Measurements from ENCODE around the gene TAPT1. TPM values are rescaled to one million over a fixed set of nuclear protein-coding genes. Genes with fewer than 3 reads are reported as not detected.

TAPT1 gene
- total and polyA plus RNA-seq, 9 of the 15 experiments (the other 6 are each of a cell fraction or from before 2014, with no cell fraction given): 1.6 to 36.7 (median 20.7) TPM

- 0 out of 2 replicates have a peak, but pooled peaks have one; percentile 11 for TF ChIP-seq FOSL1 (tag; conservative IDR thresholded peaks at IDR 0.05)
- TF ChIP-seq ZNF57 (CRISPR knock-in tag; IDR thresholded peaks at IDR 0.05): no peak
- no peak for TF ChIP-seq HDAC3 (IDR thresholded peaks at IDR 0.05; ENCODE audit: borderline replicate concordance, partially characterized antibody)
- TF ChIP-seq EWSR1 (IDR thresholded peaks at IDR 0.05; ENCODE audit: borderline replicate concordance, low read depth, partially characterized antibody): no peak
- TF ChIP-seq NFYB (IDR thresholded peaks at IDR 0.05; ENCODE audit: extremely low read depth, insufficient read length): no peak
- TF ChIP-seq CHAMP1 (IDR thresholded peaks at IDR 0.05): no peak
- no peak for TF ChIP-seq RBM15 (IDR thresholded peaks at IDR 0.05; ENCODE audit: insufficient read depth, low read length)
- TF ChIP-seq ELF4 (CRISPR knock-in tag; IDR thresholded peaks at IDR 0.05): no peak
- 0 out of 2 replicates have a peak, but pooled peaks have one; percentile 27 for TF ChIP-seq SMARCC2 (IDR thresholded peaks at IDR 0.05; ENCODE audit: low read depth)
Measured at GRCh38 chr4:16231570-16232245, 5.4 kb upstream of the TAPT1 start (continued).

Measured in K562 (cell line).